Measurements from ENCODE around the gene PTF1A. TPM values are rescaled to one million over a fixed set of nuclear protein-coding genes. Genes with fewer than 3 reads are reported as not detected.

PTF1A gene
- total RNA-seq, 1 donor from 2014 or later, result not detected

DNA sequence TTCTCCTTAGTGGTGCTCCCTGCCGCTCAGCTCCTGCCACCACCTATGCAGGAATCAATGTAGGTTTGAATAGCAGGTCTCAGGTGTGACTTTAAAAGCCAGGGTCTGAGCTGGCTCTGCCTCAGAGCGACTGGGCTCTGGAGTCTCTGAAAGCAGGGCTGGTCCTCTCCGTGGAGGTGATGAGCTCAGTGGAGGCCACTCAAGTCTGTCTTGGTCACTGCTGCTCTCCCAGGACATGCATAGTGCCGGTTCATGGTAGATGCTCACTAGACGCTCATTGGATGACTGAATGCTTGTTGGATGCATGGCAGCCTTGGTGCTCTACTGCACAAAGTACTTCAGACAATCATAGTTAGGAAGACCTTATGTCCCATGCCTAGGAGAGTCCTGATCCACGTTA lies 45.1 kb upstream of the PTF1A start:
- DNase-seq (ENCODE audit: low read depth), result no peak
- Histone ChIP-seq H3K27me3 (ENCODE audit: insufficient read depth, low read length) (no peaks in the 10 kb centered on the region), H3K9me3 (ENCODE audit: insufficient read depth, low read depth, low read length) (no peaks in the 10 kb centered on the region), H3K4me3 (ENCODE audit: insufficient read depth, low read depth, low read length) (no peak overlapping the region), H2AFZ (ENCODE audit: low read depth, low read length) (no peak overlapping the region), H4K20me1 (ENCODE audit: insufficient read depth, low read length) (no peaks in the 10 kb centered on the region), H3K9ac (ENCODE audit: low read length) (no peak overlapping the region), H3K4me1 (ENCODE audit: insufficient read depth, low read length) (no peaks in the 10 kb centered on the region), H3K4me2 (ENCODE audit: low read length) (no peak overlapping the region), H3K36me3 (ENCODE audit: insufficient read depth, low read length) (no peaks in the 10 kb centered on the region), H3K79me2 (ENCODE audit: insufficient read depth, low read length) (no peaks in the 10 kb centered on the region), H3K27ac (ENCODE audit: low read depth, low read length) (no peak overlapping the region)
- Mint-ChIP-seq H3K36me3 (ENCODE audit: low read depth, unreplicated experiment) (no peaks in the 10 kb centered on the region), H3K27me3 (ENCODE audit: low read depth, unreplicated experiment) (peaks cover 12% of the 10 kb centered on the region), H3K27ac (ENCODE audit: unreplicated experiment) (no peak overlapping the region), H3K4me3 (ENCODE audit: unreplicated experiment) (no peak overlapping the region), H3K4me1 (ENCODE audit: low read depth, unreplicated experiment) (no peaks in the 10 kb centered on the region), H3K9me3 (ENCODE audit: unreplicated experiment) (no peaks in the 10 kb centered on the region)
- no peak for FAIRE-seq
- TF ChIP-seq, protein P1, sequence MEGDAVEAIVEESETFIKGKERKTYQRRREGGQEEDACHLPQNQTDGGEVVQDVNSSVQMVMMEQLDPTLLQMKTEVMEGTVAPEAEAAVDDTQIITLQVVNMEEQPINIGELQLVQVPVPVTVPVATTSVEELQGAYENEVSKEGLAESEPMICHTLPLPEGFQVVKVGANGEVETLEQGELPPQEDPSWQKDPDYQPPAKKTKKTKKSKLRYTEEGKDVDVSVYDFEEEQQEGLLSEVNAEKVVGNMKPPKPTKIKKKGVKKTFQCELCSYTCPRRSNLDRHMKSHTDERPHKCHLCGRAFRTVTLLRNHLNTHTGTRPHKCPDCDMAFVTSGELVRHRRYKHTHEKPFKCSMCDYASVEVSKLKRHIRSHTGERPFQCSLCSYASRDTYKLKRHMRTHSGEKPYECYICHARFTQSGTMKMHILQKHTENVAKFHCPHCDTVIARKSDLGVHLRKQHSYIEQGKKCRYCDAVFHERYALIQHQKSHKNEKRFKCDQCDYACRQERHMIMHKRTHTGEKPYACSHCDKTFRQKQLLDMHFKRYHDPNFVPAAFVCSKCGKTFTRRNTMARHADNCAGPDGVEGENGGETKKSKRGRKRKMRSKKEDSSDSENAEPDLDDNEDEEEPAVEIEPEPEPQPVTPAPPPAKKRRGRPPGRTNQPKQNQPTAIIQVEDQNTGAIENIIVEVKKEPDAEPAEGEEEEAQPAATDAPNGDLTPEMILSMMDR (IDR thresholded peaks at IDR 0.05; ENCODE audit: insufficient read depth, low read depth, low read length), result no peak
- no peak for TF ChIP-seq EZH2 (IDR thresholded peaks at IDR 0.05; ENCODE audit: insufficient read depth, low read length)

DNA sequence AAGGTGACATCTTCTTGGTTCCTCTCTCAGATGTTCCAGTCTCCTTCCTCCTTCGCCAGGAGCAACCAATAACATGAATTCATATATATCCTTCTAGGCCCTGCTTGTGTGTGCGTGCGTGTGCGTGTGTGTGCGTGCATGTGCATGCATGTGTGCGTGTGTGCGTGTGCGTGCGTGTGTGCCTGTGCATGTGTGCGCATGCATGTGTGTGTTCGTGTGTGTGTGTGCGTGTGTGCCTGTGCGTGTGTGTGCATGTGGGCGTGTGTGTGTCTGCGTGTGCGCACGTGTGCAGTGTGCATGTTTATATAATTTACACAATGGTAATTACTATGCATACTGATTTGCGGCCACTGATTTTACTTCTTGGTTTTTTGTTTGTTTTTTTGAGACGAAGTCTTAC lies 43.9 kb upstream of the PTF1A start:
- TF ChIP-seq, protein P1 (IDR thresholded peaks at IDR 0.05; ENCODE audit: insufficient read depth, low read depth, low read length), result no peak
- TF ChIP-seq EZH2 (IDR thresholded peaks at IDR 0.05; ENCODE audit: insufficient read depth, low read length), result no peak
- no peak overlapping the region for H3K27ac Mint-ChIP-seq (ENCODE audit: unreplicated experiment)
- no peak overlapping the region for H3K27ac ChIP-seq (ENCODE audit: low read depth, low read length)
- H3K9me3 ChIP-seq (ENCODE audit: insufficient read depth, low read depth, low read length), result no peaks in the 10 kb centered on the region
- H3K4me1 ChIP-seq (ENCODE audit: insufficient read depth, low read length), result no peaks in the 10 kb centered on the region
- no peak overlapping the region for H3K9ac ChIP-seq (ENCODE audit: low read length)
- FAIRE-seq (no peak), DNase-seq (ENCODE audit: low read depth) (no peak)
- no peaks in the 10 kb centered on the region for H3K79me2 ChIP-seq (ENCODE audit: insufficient read depth, low read length)
- no peak overlapping the region for H3K4me3 Mint-ChIP-seq (ENCODE audit: unreplicated experiment)
- peaks cover 12% of the 10 kb centered on the region for H3K27me3 Mint-ChIP-seq (ENCODE audit: low read depth, unreplicated experiment)
- no peaks in the 10 kb centered on the region for H4K20me1 ChIP-seq (ENCODE audit: insufficient read depth, low read length)
- no peaks in the 10 kb centered on the region for H3K4me1 Mint-ChIP-seq (ENCODE audit: low read depth, unreplicated experiment)
- H2AFZ ChIP-seq (ENCODE audit: low read depth, low read length), result no peak overlapping the region
- no peaks in the 10 kb centered on the region for H3K9me3 Mint-ChIP-seq (ENCODE audit: unreplicated experiment)
- no peak overlapping the region for H3K4me2 ChIP-seq (ENCODE audit: low read length)
- no peak overlapping the region for H3K4me3 ChIP-seq (ENCODE audit: insufficient read depth, low read depth, low read length)
- no peaks in the 10 kb centered on the region for H3K36me3 Mint-ChIP-seq (ENCODE audit: low read depth, unreplicated experiment)
- H3K36me3 ChIP-seq (ENCODE audit: insufficient read depth, low read length), result no peaks in the 10 kb centered on the region
- H3K27me3 ChIP-seq (ENCODE audit: insufficient read depth, low read length), result no peaks in the 10 kb centered on the region

DNA sequence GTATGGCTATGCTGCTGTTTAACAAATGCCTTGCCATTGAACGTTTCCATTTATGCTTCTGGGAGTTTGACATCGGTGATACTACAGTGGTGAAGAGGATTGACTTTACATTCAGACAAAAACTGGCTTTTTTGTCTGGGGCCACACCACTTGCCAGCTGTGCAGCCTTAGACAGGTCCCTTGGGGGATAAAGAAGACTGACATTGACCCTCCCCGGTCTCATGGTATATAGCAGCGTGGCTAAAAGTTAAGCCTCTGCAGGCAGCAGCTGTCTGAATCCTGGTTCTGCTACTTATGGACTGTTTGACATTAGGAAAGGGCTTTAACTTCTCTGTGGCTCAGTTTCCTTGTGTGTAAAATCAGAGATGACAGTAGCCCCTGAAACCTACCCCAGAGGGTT lies 42.0 kb upstream of the PTF1A start:
- H3K9me3 ChIP-seq (ENCODE audit: insufficient read depth, low read depth, low read length), result no peaks in the 10 kb centered on the region
- no peaks in the 10 kb centered on the region for H3K27me3 ChIP-seq (ENCODE audit: insufficient read depth, low read length)
- H3K4me1 Mint-ChIP-seq (ENCODE audit: low read depth, unreplicated experiment), result no peaks in the 10 kb centered on the region
- TF ChIP-seq EZH2 (IDR thresholded peaks at IDR 0.05; ENCODE audit: insufficient read depth, low read length), result no peak
- TF ChIP-seq, protein P1 (IDR thresholded peaks at IDR 0.05; ENCODE audit: insufficient read depth, low read depth, low read length), result no peak
- peaks cover 2% of the 10 kb centered on the region for H3K9me3 Mint-ChIP-seq (ENCODE audit: unreplicated experiment)
- H2AFZ ChIP-seq (ENCODE audit: low read depth, low read length), result no peak overlapping the region
- peaks cover 14% of the 10 kb centered on the region for H3K27me3 Mint-ChIP-seq (ENCODE audit: low read depth, unreplicated experiment)
- no peak for DNase-seq (ENCODE audit: low read depth)
- H3K27ac Mint-ChIP-seq (ENCODE audit: unreplicated experiment), result no peak overlapping the region
- no peaks in the 10 kb centered on the region for H4K20me1 ChIP-seq (ENCODE audit: insufficient read depth, low read length)
- H3K4me3 ChIP-seq (ENCODE audit: insufficient read depth, low read depth, low read length), result no peak overlapping the region
- FAIRE-seq, result no peak
- no peak overlapping the region for H3K27ac ChIP-seq (ENCODE audit: low read depth, low read length)
- no peaks in the 10 kb centered on the region for H3K36me3 ChIP-seq (ENCODE audit: insufficient read depth, low read length)
- no peaks in the 10 kb centered on the region for H3K79me2 ChIP-seq (ENCODE audit: insufficient read depth, low read length)
- H3K9ac ChIP-seq (ENCODE audit: low read length), result no peak overlapping the region
- no peak overlapping the region for H3K4me2 ChIP-seq (ENCODE audit: low read length)
- H3K4me1 ChIP-seq (ENCODE audit: insufficient read depth, low read length), result no peaks in the 10 kb centered on the region
- no peaks in the 10 kb centered on the region for H3K36me3 Mint-ChIP-seq (ENCODE audit: low read depth, unreplicated experiment)
- no peak overlapping the region for H3K4me3 Mint-ChIP-seq (ENCODE audit: unreplicated experiment)
